Stimulated activated CD4-positive, alpha-beta T cell treated with anti-CD3 and anti-CD28 coated beads, Interleukin-2, amount 100 ng/mL, for 48 hours (primary cell): ENCODE measurements around the gene DUSP1.

ENCODE experiments used
- DNase-seq, 2 donors: peaks; one replicate each; pipeline ENCODE4 v3.0.0-alpha.2; 2020

The DUSP1 gene

DNA sequence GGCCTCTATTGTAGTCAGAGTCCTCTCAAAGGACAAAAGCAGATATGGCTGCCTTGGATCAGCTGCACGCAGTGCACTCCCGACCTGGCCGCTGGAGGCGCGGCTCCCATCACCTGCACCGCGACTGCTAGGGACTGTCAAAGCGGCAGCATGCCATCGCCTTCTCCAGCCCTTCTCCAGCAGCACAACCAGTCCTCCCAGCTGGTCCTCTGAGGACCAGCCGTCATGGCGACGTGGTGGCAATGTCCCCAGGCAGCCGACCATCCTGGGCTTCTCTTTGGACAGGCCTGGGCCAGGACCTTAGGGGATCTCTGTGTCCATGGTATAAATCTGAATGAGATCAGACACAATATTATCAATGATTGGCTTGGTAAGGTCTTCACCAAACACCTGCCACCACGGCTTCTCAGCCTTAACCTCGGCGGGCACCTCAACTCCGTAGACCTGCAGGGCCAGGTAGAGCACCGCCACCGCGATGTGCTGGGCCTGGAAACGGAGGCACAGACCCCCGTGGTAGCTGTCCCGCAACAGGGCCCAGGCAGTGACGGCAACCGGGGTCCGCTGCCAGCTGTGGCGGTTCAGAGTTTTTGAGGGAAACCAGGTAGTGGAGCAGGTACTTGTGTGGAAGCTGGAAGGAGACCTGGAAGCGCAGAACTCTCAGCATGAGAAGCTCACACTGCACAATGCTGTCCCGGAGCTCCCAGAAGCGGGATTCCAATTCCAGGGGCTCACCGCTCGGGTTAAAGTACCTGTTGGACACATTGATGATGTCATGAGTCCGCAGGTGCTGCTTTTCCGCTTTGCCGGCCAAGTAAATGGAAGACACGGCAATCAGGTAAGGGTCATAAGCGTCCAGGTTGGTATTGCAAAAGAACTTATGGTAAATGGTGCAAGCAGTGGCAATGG is 8.5 kb downstream of the DUSP1 start:
- DNase-seq, result no peak

DNA sequence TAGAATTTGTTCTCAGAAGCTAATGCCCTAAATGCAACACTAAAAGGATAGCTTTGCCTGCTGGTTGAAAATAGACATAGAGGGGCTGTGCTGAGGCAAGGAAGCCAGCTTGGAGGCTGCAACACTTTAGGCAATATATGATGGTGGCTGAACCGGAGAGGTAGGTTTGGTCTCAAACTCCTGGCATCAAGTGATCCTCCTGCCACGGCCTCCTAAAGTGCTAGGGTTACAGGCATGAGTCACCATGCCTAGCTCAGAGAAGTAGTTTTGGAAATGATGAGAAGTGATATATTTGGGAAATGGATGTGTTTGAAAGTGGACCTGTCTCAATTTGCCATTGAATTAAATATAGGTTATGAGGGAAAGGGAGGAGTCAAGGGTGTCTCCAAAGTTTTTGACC is 10.0 kb downstream of the DUSP1 start:
- no peak for DNase-seq

DNA sequence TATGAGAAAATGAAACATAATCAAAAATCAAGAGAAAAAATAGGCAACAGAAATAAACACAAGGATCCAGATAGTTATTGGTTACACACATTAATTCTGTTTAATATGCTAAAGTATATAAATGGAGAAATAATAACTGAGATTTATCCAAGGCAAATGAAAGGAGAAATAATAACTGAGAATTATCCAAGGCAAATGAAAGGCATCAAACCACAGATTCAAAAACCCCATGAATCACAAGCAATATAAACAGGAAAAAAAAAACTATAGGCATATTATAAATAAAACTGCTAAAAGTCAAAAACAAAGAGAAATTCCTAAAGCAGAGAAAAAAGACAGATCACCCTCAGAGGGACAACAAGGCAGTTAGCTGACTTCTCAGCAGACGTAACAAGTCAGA is 10.9 kb downstream of the DUSP1 start:
- no peak for DNase-seq

DNA sequence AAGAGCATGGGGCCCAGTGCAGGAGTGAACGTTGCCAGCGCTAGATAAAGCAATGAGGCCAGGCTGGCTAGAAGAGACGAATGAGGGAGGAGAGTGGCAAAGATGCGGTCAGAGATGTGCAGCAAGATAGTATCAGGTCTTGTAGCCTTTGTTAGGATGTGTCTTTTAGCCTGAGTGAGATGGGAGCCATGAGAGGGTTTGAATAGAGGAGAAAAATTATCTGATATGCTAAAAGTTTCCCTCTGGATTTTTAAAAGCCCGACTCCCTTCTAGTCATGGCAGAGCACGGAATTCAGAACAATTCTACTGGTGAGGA is 12.2 kb downstream of the DUSP1 start:
- DNase-seq, result no peak

DNA sequence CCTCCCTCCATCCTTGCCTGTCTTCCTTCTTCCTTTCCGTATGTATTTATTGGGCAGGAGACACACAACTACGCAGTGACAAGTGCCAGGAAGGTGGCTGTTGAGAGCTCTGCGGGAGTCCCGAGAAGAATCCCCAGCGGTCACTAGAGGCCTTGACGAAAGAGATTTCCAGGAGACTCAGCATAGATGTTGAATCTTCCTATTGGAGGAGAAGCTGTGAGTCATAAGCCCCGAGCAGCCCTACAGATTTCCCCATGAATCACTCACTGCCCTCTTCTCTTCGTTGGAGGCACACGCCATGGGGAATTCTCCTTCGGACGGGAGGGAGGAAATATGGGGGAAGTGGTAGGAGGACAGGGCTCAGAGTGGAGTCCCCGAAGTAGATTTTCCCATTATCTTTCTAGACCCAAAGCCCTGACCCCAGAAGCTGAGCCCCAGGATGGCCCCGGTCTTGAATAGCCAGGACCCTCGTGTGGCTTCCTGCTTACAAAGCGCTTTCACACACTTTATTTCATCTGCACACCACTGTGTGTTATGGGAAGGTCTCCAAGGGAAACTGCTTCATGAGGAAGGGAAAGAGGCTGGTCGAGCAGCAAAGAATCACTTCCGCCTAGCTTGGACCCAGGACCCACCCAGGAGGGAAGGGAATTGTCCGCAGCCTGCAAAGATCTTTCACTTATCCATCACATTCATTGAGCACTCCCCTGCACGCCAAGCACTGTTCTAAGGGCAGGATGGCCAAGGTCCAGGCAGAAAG is 12.7 kb downstream of the DUSP1 start:
- no peak for DNase-seq

DNA sequence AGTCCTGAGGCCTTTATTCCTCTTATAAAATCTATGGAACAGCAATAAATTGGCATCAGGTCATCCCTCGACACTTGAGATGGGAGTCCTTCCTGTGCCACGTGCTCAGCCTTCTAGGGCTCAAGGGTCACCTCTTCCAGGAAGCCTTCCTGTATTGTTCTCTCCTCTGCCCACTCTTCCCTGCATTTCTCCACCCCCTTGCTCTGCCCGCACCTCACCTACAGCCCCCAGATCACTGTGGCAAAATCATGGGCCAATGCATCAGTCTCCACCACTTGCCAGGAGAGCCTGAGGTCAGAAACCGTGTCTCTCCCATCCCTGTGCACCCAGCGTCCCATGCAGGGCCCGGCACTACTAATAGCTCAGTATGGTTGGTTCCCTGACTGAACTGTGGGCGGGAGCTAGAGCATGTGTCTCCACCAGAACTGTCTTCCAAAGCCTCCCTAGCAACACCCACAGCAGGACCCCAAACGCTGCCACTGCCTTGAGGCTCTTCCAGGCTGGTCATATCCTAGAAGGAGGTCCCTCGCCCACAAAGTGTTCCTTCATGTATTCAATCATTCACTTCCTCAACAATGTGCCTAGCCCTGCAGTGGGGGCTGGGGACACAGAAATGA is 13.5 kb downstream of the DUSP1 start:
- no peak for DNase-seq

DNA sequence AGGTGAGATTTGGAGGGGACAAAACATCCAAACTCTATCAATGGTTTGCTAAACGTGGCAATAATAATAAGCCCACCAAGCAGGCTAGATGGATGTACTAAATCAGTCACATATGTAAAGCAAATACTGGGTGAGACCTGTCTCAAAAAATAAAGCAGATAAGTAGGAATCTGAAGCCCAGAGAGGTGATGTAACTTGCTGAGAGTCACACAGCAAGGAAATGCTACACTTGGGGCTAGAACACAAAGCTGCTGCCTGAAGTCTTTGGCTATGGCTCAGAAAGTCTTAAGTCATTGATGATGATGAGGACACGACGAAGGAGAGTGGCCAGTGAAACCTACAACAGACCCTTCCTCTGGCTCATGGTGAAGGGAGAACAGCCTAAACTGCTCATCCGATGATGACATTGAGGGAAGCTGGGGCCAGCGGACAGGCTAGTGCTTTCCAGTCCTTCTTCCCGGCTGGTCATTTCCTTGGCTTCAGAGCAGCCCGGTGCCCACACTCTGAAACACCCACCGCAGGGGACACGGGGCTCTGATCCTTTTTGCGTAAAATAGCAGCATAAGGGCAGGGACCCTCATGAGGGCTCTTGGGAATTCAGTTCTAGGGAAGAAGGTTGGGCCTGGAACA is 14.1 kb downstream of the DUSP1 start:
- no peak for DNase-seq

DNA sequence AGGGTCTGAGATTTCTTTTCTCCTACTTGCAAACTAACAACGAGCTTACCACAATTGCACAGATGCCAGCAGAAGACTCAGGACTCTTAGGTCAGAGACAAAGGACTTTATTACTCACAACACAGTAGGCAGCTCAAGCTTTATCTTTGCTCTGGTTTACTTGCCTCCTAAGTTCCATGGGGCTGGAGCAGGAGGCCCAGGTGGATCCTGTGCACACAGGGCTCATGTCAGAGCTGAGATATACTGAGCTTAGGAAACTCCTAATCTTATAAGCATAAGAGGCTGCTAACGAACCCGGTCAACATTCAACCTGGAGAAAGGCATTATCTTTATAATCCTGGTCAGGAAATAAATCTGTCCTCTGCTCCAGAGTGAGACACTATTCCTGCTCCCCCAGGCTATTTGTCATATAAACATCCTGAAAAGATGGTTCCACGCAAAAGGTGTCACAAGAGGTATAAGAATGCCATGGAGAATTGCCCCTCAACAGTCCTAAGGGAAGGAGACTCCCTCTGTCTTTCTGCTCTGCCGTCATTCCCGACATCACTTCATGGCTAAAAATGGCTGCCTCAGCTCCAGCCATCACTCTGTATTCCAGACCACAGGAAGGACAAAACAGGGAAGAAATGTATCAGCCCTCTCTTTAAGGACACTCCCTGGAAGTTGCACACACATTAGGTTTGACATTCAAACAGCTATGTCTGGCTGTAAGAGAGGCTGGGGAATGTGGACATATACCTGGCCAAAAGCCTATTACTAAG is 16.2 kb downstream of the DUSP1 start:
- DNase-seq, result no peak

DNA sequence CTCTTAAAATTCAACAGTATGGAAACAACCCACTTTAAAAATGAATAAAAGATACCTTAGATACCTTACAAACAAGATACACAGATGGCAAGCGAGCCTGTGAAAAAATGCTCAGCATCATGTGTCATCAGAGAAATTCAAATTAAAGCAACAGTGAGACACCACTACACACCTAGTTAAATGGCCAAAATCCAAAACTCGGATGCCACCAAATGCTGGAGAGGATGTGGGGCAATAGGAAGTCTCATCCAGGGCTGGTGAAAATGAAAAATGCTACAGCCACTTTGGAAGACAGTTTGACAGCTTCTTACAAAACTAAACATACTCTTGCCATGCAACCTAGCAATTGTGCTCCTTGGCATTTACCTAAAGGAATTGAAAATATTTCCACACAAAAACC is 17.9 kb downstream of the DUSP1 start:
- no peak for DNase-seq

DNA sequence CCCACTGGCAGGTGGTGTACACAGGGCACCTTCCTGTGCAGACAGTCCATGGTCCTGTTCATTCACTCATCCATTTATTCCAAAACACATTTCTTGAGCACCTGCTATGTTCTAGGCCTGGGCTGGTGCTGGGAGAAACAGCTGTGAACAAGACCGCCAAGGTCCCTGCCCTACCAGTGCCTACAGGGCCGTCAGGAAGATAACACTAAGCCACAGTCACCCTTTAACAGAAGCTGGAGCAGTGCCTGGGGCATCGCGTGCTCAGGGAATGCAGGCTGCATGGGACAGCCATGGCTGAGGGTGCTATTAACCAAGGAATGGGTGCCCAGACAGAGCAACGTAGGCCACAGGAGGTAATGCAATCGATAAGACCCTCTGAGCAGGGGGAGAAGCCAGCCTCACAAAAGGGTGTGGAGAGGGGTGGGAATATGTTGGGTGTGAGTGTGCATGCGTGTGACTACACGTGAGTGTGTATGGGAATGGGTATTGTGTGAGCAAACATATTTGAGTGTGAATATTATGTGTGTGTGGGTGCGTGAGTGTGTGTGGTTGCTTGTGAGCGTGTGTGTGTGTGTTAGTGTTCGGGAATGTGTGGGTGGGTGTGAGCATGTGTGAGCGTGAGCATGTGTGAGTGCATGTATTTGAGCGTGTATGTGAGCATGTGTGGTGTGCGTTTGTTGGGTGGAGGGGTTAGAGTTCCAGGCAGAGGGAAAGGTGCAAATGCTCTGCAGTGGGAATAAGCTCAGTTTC is 19.1 kb downstream of the DUSP1 start:
- no peak for DNase-seq

DNA sequence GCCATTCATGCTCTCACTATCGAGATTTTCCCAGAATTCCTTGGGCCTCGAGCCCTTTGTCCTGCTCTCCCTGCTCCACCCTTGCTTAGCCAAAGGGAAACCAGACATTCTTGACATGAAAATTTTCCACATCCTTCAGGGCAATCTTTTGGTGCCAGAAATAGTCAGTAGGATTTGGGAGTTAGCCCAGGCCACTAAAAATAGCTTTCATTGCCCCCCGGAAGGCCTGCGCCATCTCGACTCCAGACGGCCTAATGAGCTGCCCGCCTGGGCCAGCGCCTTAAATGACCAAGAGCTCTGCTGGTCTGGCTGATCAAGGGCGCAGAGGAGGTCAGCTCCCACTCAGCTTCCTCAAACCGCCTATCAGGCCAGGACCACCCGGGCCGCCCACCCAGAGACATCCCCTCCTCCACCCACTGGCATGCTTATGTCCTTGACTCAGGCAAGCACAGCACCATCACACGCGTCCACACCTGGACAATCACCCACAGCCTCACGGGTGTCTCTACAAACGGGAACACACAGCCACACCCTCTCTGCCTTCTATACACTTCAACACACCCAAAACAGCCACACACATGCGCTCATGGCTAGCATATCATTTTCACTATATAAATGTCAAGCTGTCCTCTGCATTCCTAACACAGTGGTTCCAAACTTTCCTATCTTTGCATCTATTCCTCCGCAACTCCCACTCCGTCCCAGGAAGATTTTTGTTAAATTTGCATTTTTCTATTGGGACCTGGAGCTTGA is 20.9 kb downstream of the DUSP1 start:
- DNase-seq, result no peak

DNA sequence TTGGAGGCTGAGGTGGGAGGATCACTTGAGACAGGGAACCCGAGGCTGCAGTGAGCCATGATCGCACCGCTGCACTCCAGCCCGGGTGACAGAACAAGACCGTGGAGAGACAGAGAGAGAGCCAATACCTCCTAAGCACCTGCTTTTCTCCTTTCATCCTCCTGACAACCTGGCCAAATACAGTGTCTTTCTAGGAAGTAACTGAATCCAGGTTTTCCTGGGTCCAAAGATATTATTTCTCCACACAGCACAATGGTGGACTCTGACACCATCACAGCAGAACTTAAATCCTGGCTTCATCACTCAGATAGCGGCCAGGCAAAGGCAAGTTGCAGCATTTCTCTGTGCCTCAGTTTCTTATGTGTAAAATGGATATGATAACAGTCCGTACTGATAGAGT is 21.9 kb downstream of the DUSP1 start:
- no peak for DNase-seq

DNA sequence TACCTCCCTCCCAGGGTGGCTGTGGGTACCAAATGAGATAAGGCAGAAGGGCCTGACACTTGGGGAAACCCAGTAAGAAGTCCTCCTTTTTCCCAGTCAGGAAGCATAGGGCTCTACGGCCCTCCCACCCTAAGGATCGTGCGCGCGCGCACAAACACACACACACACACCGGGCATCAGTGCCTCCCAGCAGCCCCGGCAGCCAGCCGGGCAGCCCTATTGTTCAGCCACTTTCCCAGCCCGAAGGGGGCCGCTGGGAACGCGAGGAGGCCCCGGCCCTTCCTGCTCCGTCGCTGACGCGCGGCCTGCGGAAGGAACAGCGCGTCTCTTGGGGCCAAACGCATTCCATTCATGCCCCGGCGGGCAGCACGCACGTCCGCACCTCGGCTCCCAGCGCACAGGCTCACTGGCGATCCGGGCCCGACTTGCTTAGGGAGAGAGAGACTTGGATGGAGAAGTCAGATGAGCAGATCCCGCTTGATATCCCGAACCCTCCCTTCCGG is 22.6 kb downstream of the DUSP1 start:
- DNase-seq, result no peak

DNA sequence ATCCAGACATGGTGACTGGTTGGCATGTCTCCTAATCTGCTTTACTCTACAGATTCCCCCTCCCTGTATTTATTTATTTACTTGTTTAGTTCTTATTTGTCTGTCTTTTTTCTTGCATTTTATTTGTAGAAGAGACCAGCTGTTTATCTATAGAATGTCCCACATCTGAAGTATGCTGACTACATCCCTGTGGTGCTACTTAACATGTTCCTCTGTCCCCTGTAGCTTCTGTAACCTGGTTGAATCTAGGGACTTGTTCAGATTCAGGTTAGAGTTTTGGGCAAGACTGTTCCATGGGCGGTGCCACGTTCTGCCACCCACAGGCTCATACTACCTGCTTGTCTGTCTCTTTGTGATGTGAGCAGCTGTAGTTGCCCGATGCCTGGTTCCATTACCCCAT is 23.5 kb downstream of the DUSP1 start:
- no peak for DNase-seq

DNA sequence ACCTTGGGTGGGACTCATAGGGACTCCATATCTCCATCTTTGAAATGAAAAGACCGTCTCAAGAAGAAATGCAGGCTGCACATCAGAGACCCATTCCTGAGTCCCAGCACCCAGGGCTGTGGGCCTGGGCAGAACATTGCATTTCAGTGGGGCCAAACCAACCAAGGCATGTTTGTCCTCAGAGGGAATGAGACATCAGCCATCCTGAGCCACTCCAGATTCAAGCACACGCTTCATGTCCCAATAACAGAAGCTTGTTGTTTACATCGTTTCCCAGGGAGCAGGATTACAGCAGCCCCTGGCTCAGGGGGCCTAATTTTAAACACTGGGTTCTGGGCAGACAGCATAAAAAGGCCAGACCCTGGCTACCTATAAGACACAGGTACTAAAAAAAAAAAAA is 24.3 kb downstream of the DUSP1 start:
- DNase-seq, result no peak

DNA sequence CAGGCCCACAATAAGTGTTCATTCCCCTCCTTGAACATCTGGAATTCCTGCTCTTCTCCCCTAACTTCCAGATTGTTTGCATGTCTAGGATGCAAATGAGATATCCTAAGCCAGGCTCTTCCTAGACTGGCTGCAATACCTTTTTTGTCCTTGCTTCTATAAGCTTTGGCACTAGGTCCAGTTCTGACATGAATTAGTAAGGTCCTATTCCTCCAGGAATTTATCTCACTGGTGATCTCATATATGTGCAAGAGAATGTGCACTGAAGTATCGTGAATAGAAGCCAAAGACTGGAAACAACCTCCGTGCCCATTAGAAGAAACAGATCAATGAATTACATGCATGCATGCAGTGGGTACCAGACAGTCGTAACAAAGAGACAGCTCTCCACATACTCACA is 25.2 kb downstream of the DUSP1 start:
- no peak for DNase-seq

DNA sequence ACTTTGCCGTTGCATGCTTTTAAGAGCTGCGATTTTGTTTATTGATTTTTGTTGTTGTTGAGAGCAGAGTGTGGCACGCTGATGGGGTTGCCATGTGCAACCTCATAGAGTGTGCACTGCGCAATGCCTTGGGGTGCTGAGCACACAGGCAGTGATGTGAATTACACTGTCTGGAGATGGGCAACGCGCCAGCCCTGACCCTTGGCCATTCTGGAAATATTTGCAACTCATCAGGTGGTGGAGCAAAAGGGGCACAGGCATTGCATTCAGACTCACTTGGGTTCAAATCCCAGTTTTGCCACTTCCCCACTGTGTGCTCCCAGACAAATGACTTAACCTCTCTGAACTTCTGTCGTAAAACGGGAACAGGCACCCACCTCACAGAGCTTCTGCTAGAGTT is 25.6 kb downstream of the DUSP1 start:
- DNase-seq, result no peak

DNA sequence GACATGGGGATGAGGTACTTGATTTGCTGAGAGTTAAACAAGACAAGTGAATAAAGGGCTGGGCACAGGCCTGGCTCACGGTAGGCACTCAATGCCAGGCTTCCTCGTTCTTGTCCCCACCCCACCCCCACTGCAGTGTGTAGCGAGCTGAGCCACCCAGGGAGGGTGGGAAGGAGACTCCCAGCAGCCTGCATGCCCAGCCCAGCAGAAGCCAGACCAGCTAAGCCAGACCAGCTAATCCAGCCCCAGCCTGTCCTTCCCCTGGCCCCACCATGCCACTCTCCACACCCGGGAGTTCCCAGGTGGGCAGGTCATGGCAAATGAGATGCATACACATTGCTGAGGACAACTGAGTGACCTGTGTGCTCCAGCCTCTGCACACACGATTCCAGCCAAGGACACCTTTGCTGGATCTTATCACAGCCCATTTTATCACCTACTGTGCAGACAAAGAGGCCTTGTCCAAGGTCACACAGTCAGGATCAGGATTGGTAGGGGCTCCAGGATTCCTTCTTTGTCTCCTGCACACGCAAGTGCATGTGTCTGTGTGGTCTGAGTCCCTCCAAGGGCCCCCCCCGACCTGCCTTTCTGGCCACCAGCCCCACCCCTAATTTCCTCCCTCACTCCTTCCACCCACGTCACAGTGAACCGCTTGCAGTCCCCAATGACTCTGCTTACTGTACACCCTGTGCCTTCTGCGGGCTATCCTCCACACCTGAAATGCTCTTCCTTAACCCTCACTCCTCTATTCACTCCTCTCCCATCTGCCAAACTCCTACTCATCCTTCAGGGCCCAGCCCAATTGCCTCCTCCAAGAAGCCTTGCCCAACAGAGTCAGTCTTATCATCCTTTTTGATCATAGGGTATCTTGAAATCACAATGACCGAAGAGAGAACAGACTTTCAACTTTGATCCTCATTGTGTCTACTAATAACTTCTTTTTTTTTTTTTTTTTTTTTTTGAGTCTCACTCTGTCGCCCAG is 26.6 kb downstream of the DUSP1 start:
- DNase-seq, result no peak

DNA sequence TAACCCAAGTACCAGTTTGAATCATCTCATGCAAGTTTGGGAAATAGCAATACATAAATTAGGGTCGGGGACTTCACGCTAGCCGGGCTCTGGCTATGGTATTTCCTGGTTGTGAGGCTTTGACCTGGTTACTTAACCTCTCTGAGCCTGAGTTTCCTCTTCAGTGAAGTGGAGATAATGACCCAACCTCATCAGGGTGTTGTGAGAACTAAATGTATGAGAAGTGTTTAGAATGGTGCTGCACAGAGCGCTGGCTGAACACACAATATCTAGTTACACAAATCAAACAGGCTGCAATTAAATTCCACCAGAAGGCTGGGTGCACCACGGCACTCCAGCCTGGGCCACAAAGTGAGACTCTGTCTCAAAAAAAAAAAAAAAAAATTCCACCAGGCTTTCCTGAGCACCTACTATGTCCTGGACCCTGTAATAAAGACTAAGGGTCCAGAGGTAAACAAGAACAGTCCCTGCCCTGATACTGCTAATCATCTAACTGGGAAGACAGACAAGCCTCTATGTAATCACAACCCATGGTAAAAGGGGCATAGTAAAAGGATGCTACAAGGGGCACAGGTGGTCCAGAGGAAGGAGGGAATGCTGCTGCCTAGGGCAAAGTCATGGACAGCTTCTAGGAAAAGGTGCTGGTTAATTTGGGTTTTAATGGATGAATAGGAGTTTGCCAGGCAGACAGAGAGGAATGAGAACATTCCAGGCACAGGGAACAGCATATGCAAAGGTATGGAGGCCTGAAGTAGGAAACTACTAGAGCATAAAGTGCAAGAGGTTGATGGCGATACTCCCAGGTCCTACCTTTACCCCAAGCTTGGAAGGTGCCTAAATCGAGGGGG is 27.7 kb downstream of the DUSP1 start:
- no peak for DNase-seq
